GM10248 (cell line): Measurements from ENCODE around the gene PFKFB4.

Source experiments
- CTCF ChIA-PET: fragments of 300-600 bp; sonication (Branson Sonifier 250); formaldehyde crosslinking; extraction: SDS; loops from one replicate; lab custom pipeline; 2021; ENCODE audit warnings: antibody characterized with exemption; lab: Yijun Ruan, JAX
- POLR2A ChIA-PET: fragments of 350-650 bp; sonication (Branson Sonifier 250); formaldehyde crosslinking; extraction: SDS; loops from one replicate; lab custom pipeline; 2020; ENCODE audit warnings: antibody characterized with exemption; lab: Yijun Ruan, JAX
- DNase-seq: peaks from one replicate; pipeline ENCODE4 v3.0.0; 2012; ENCODE audit errors: extremely low spot score
- CTCF ChIP-seq: IDR thresholded peaks from 2 replicates; pipeline ENCODE4 v1.5.1; 2012; ENCODE audit warnings: mild to moderate bottlenecking, low read depth; ENCODE audit errors: extremely low read depth, missing control alignments, control extremely low read depth

The PFKFB4 gene

DNA sequence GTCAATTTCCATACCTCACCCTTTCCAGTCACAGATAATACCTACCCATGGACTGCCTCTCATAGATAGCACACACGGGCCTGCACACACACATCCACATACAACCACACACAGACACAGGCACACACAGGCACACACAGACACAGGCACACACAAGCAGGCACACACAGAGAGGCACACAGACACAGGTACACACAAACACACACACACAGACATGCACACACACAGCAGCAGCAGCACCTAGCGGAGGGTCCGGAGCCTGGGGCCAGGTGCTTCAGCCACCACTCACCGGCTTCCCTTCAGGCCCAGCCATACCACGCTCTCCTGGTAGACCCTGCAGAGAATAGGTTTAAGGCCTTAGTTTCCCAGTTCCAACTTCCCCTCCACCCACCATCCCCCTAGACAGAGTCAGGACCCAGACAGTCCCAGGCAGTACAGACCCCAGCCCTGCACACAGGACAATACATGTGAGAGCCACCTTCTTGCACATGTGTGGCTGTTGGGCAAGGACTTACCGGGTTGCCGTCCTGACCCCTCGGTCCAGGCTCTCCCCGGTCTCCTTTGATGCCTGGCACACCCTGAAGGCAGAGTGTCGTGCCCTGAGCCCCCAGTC, 17.5 kb upstream of the PFKFB4 start:
- POLR2A ChIA-PET, result no interaction called here
- CTCF ChIA-PET, result no interaction called here
- DNase-seq, result no peak
- TF ChIP-seq CTCF, result no peak

DNA sequence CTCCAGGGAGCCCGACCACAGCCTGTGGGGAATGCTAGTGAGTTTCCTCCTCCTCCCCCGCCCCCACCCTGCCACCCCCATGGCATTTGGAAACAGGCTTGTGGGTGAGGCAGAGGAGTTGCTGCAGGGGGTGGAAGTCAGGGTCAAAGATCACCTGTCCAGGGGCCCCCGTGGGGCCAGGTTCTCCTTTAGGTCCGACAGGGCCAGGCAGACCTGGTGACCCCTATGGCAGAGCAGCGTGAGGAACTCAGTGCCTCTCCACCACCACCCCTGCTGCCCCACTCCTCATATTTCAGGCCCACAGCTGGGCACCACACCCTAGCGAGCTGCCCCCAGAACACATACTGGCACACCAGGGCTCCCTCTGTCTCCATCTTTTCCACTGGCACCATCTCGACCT, 15.9 kb upstream of the PFKFB4 start:
- no peak for DNase-seq
- no peak for TF ChIP-seq CTCF
- CTCF ChIA-PET, result no interaction called here
- POLR2A ChIA-PET, result no interaction called here

DNA sequence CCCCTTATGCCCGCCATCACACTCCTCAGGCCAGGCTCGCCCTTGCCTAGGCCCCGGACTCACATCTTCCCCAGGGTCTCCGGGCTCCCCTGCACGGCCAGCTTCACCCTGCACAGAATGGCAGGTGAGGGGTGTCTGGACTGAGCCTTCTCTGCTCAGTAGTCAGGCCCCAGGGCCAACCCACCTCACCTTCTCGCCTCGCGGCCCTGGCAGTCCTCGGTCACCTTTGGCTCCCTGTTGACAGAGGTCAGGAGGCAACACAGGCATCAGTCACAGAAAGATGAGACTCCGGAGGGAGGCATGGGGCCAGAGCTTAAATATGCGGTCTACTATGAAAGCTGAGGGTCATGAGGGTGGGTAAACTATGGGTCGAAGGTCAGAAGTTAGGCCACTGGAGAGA, 15.3 kb upstream of the PFKFB4 start:
- POLR2A ChIA-PET, result no interaction called here
- CTCF ChIA-PET, result interaction anchor here (0.8 to 3.9 kb wide), 3 partner anchors 14 to 64 kb away, joined by 3 to 17 read pairs (median 3); partner anchors contain the start of gene PFKFB4
- DNase-seq, result no peak
- no peak for TF ChIP-seq CTCF

- TF ChIP-seq CTCF, result no peak
- POLR2A ChIA-PET, result no interaction called here
- CTCF ChIA-PET, result interaction anchor here (0.9 to 3.9 kb wide), 2 partner anchors 12 to 66 kb away, joined by 3 to 17 read pairs; partner anchors contain the start of genes PFKFB4 and SLC26A6
- DNase-seq, result no peak
Measured at GRCh38 chr3:48569808-48570450, 13.3 kb upstream of the PFKFB4 start.

GRCh38 chr3:48569400-48569799, 12.8 kb upstream of the PFKFB4 start:
- TF ChIP-seq CTCF, result no peak
- POLR2A ChIA-PET, result no interaction called here
- no peak for DNase-seq
- CTCF ChIA-PET, result interaction anchor here (0.9 to 3.9 kb wide), 2 partner anchors 12 to 66 kb away, joined by 3 to 17 read pairs; partner anchors contain the start of genes PFKFB4 and SLC26A6

DNA sequence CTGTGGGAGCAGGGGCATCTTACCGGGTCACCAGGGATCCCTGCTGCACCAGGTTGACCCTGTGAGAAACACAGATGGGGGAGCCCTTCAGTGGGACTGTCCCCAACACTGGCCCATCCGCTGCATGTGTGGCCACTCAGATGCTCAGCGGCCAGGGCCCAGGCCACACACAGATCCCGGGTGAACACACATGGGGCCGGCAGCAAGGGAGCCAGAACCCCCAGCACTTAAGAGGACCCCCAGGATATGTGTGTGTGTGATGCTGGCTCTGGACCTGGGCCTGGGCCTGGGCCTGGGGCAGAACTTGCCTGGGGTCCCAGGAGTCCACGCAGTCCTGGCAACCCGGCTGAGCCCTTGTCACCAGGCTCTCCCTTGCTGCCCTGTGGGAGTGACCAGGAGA, 11.9 kb upstream of the PFKFB4 start:
- no peak for DNase-seq
- TF ChIP-seq CTCF, result no peak
- ChIA-PET POLR2A (no interaction called here), CTCF (interaction anchor here (3.9 kb wide), 1 partner anchor 11 kb away, joined by 17 read pairs; the partner anchor contains the start of gene PFKFB4)
